ENCODE results near the gene ALLC. TPM values are rescaled to one million over a fixed set of nuclear protein-coding genes. Genes with fewer than 3 reads are reported as not detected.

The ALLC gene
- total RNA-seq, 1 experiment from 2014 or later = not detected

GRCh38 chr2:3689998-3690748 is 32.2 kb downstream of the ALLC start:
- in situ Hi-C loops (cut with HindIII; ENCODE audit: low pct_unique_long_range_greater_than_20kb, low sequenced_read_pairs) = no loop called here
- no peak for DNase-seq (ENCODE audit: low read depth)

DNA sequence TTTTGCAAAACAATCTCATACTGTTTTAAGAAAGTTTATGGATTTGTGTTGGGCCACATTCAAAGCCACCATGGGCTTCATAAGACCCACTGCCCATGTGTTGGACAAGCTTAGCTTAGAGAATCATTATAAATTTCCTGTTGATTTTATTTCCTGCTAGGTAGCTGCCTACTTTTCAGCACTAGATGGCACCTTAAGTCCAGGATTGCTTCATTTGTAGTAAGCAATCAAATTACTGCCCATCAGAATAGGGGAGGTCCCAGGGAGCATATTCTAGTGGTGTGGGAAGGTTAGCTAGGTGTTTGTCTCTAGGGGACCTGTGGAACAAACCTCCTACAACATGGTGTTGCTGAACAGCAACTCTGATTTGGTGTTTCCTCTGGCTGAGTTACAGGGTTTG is 34.4 kb downstream of the ALLC start:
- in situ Hi-C loops (cut with HindIII; ENCODE audit: low pct_unique_long_range_greater_than_20kb, low sequenced_read_pairs) = no loop called here
- DNase-seq (ENCODE audit: low read depth) = peak; percentile 19

- no peak for DNase-seq (ENCODE audit: low read depth)
- in situ Hi-C loops (cut with HindIII; ENCODE audit: low pct_unique_long_range_greater_than_20kb, low sequenced_read_pairs) = no loop called here
These were observed 38.5 kb downstream of the ALLC start for GRCh38 chr2:3696545-3696944.

- in situ Hi-C loops (cut with HindIII; ENCODE audit: low pct_unique_long_range_greater_than_20kb, low sequenced_read_pairs) = no loop called here
- no peak for DNase-seq (ENCODE audit: low read depth)
These were observed 43.1 kb downstream of the ALLC start for GRCh38 chr2:3701071-3701470.

- DNase-seq (ENCODE audit: low read depth) = no peak
These were observed 45.3 kb downstream of the ALLC start, which contains the start of gene DCDC2C for GRCh38 chr2:3703236-3703756. Gene DCDC2C, plus strand, starts transcription at chr2:3703575. Its CDS starts 177 bp downstream, at chr2:3703752.

DNA sequence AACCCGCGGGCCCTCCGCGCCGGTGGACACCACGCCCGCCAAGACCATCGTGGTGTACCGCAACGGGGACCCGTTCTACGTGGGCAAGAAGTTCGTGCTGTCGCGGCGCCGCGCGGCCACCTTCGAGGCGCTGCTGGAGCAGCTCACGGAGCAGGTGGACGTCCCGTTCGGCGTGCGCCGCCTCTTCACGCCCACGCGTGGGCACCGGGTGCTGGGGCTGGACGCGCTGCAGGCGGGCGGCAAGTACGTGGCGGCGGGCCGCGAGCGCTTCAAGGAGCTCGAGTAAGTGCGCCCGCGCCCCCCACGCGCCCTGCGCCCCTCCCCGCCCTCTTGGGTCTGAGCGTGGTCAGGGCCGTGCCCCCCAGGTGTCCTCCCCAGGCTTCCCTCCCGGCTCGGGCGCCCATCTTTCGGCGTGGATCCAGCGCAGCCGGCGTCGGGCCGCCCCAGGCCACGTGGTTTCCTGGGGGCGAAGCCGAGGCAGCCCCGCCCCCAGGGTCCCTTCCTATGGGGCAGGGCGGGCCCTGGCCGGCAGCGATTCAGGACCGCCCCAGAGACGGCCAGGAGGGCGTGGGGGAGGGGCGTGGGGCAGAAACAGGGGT is 45.9 kb downstream of the ALLC start:
- no peak for DNase-seq (ENCODE audit: low read depth)
- in situ Hi-C loops (cut with HindIII; ENCODE audit: low pct_unique_long_range_greater_than_20kb, low sequenced_read_pairs) = no loop called here

More at GRCh38 chr2:3703236-3703756, 45.3 kb downstream of the ALLC start, which contains the start of gene DCDC2C:
- in situ Hi-C loops (cut with HindIII; ENCODE audit: low pct_unique_long_range_greater_than_20kb, low sequenced_read_pairs) = no loop called here

DNA sequence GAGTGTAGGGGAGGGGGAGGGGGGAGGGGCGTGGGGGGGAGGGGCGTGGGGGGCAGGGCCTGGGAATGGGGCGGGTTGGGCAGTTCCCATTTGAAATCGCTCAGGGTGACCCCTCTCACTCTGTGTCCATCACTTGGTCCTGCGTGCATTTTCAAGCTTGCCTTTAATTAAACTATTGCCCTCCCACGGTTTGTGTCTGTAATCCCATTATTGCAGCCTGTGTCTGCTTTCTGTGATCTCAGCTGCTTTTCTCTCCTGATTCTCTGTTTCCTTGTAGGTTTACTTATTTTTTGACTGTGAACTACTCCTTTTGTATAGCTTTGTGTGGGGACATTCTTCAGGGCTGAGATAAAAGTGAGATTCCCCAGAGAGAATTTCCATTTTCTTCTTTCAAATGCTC is 46.7 kb downstream of the ALLC start:
- in situ Hi-C loops (cut with HindIII; ENCODE audit: low pct_unique_long_range_greater_than_20kb, low sequenced_read_pairs) = no loop called here
- DNase-seq (ENCODE audit: low read depth) = no peak

DNA sequence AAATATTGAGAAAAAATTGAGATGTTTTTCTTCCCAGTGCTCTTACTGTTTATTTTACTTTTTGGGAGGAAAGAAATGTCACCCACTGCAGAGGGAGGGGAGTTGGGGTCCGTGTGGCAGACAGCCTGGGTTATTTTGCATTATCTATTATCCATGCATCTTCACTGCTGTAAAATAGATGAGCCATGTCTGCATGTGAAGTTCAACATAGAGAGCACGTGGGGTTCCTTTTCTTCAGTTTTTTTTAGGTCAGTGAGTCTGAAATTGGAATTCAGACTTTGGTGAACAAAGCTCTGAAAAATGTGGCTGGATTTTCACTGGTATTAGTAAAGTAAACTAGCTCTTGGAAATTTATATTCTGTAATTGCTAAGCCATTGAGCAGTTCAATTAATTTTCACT is 47.8 kb downstream of the ALLC start:
- DNase-seq (ENCODE audit: low read depth) = no peak
- in situ Hi-C loops (cut with HindIII; ENCODE audit: low pct_unique_long_range_greater_than_20kb, low sequenced_read_pairs) = no loop called here

DNA sequence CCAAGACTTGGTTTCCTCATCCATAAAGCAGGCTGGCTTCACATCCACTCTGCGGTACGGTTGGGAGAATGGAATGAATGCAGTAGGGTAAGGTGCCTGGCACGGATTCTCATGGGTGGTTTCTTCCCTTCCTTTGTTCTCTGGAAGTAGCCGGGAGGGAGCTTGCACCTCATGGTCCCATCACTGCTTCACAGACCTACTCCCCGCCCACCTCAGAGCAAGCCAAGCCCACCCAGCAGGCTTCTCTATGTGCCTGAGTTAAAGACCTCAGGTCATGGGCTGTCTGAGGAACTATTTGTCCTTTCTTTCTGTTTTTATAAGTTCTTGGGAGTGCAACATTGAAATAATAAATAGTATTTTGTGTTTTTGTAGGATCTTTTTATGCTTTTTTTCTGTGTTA is 48.9 kb downstream of the ALLC start:
- DNase-seq (ENCODE audit: low read depth) = no peak
- in situ Hi-C loops (cut with HindIII; ENCODE audit: low pct_unique_long_range_greater_than_20kb, low sequenced_read_pairs) = no loop called here

GRCh38 chr2:3708576-3708975 is 50.6 kb downstream of the ALLC start:
- DNase-seq (ENCODE audit: low read depth) = no peak
- in situ Hi-C loops (cut with HindIII; ENCODE audit: low pct_unique_long_range_greater_than_20kb, low sequenced_read_pairs) = no loop called here

DNA sequence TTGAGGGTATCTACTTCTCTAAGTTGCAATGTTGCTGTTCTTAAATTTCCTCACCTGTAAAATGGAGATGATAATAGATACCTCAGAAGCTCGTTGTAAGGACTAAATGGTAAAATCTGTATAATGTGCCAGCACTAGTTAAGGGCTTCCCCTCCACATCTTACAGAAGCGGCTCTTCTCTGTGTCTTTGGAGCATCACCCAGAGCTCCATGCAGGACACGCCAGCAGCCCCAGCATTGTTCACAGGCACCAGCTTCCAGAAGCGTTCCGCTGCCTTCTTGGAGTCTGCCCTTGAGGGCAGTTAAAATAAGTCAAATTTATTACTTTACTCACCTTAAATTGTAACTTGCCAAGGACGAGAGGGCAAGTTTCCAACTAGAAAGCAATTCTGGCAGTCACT is 51.2 kb downstream of the ALLC start:
- DNase-seq (ENCODE audit: low read depth) = no peak
- in situ Hi-C loops (cut with HindIII; ENCODE audit: low pct_unique_long_range_greater_than_20kb, low sequenced_read_pairs) = no loop called here

- no peak for DNase-seq (ENCODE audit: low read depth)
- in situ Hi-C loops (cut with HindIII; ENCODE audit: low pct_unique_long_range_greater_than_20kb, low sequenced_read_pairs) = no loop called here
These were observed 54.4 kb downstream of the ALLC start for GRCh38 chr2:3712424-3712823.

DNA sequence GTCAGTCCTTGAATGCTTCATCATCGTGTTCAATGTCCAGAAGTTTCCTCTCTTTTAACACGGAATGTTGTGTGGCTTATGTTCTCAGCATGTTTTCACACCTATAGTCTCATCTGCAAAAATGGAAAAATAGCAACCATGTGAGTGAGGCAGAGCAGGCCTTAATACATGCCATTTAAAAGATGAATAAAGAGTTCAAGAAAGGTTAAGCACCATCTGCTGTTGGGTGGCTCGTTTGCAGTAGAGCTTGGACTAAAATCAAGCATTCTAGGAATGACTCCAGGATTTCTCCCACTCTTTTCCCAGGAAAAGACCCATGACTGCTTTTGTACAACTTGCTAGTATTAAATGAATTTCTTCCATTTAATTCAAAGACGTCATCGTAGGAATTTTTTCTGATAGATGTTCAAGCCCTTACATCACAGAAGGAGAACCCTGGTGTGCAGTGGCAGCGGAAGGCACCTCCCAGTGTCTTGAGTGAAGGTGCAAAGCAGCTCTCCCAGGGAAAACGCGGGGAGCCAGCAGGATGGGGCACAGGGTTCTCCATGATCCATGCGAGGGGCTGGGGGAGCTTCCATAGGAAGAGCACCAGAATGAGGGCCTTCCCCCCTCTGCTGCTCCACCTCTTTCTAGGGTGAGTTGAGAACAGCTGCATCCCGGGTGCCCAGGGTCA is 55.0 kb downstream of the ALLC start:
- in situ Hi-C loops (cut with HindIII; ENCODE audit: low pct_unique_long_range_greater_than_20kb, low sequenced_read_pairs) = no loop called here
- no peak for DNase-seq (ENCODE audit: low read depth)

GRCh38 chr2:3718679-3719078 is 60.7 kb downstream of the ALLC start:
- in situ Hi-C loops (cut with HindIII; ENCODE audit: low pct_unique_long_range_greater_than_20kb, low sequenced_read_pairs) = no loop called here
- no peak for DNase-seq (ENCODE audit: low read depth)

GRCh38 chr2:3725002-3725401 is 67.0 kb downstream of the ALLC start:
- in situ Hi-C loops (cut with HindIII; ENCODE audit: low pct_unique_long_range_greater_than_20kb, low sequenced_read_pairs) = no loop called here

DNA sequence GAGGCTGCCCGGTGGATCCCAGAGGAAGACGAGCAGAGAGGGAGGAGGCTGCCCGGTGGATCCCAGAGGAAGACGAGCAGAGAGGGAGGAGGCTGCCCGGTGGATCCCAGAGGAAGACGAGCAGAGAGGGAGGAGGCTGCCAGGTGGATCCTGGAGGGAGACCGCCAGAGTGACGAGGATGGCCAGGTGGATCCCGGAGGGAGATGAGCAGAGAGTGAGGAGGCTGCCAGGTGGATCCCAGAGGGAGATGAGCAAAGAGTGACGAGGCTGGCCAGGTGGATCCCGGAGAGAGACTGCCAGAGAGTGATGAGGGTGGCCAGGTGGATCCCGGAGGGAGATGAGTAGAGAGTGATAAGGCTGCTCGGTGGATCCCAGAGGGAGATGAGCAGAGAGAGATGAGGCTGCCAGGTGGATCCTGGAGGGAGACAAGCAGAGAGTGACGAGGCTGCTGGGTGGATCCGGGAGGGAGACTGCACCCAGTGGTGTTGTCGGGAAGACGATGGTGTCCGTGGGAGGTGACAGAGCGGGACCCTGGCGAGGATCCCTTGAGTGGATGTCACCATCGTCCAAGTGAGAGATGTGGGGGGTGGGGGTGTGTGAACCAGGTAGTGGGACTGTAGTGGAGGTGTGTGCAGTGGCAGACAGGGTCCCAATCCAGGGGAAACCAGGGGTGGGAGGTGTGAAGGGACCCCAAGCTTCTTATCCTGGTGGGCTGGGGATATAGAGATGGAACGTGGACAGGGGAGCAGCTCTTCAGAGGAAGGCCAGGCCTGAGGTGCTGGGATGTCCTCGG is 67.7 kb downstream of the ALLC start:
- in situ Hi-C loops (cut with HindIII; ENCODE audit: low pct_unique_long_range_greater_than_20kb, low sequenced_read_pairs) = no loop called here

More at GRCh38 chr2:3725002-3725401, 67.0 kb downstream of the ALLC start:
- no peak for DNase-seq (ENCODE audit: low read depth)

GRCh38 chr2:3726511-3726910 is 68.5 kb downstream of the ALLC start:
- in situ Hi-C loops (cut with HindIII; ENCODE audit: low pct_unique_long_range_greater_than_20kb, low sequenced_read_pairs) = no loop called here
- DNase-seq (ENCODE audit: low read depth) = no peak

More for the DNA sequence above, 67.7 kb downstream of the ALLC start:
- DNase-seq (ENCODE audit: low read depth) = no peak

- DNase-seq (ENCODE audit: low read depth) = no peak
- in situ Hi-C loops (cut with HindIII; ENCODE audit: low pct_unique_long_range_greater_than_20kb, low sequenced_read_pairs) = no loop called here
These were observed 69.5 kb downstream of the ALLC start for GRCh38 chr2:3727397-3728045.
